GM12878 (cell line): ENCODE results near the gene ZCRB1. TPM values are rescaled to one million over a fixed set of nuclear protein-coding genes. Genes with fewer than 3 reads are reported as not detected.

ENCODE experiments used
- ATAC-seq: fragments of 200-7000 bp; cut with Tn5 transposase; 3 replicates; pipeline ENCODE4 v1.9.1; 2020; ENCODE audit warnings: mild to moderate bottlenecking, moderate library complexity
- BruUV-seq: library from RNA; stranded (reverse); fragments of 400-500 nt; replicated peaks from 2 replicates; lab custom pipeline; 2021; lab: Mats Ljungman, UMichigan
- CTCF ChIA-PET: fragments of 300-600 bp; sonication (Branson Sonifier 250); formaldehyde crosslinking; extraction: SDS; loops from one replicate; lab custom pipeline; 2021; ENCODE audit warnings: inconsistent platforms; lab: Yijun Ruan, JAX
- POLR2A ChIA-PET: fragments of 350-600 bp; formaldehyde crosslinking; extraction: SDS; loops from one replicate; lab custom pipeline; 2021; ENCODE audit warnings: inconsistent platforms; lab: Charles Lee
- RAD21 ChIA-PET: fragments of 300-600 bp; sonication (Branson Sonifier 250); formaldehyde crosslinking; loops from one replicate; lab custom pipeline; 2023; ENCODE audit warnings: antibody characterized with exemption; ENCODE audit not compliant: unreplicated experiment; lab: Charles Lee
- SMC1A ChIA-PET: fragments of 300-600 bp; sonication (Branson Sonifier 250); formaldehyde crosslinking; loops from one replicate; lab custom pipeline; 2023; ENCODE audit not compliant: unreplicated experiment, uncharacterized antibody; lab: Charles Lee
- DNase-seq: peaks from one replicate; pipeline ENCODE4 v3.0.0-alpha.2; 2011; ENCODE audit warnings: low read depth, low spot score
- FAIRE-seq: peaks from 3 replicates; lab custom pipeline; 2011; peaks lifted over from hg19 to GRCh38; lab: Jason Lieb, UNC
- H2AFZ ChIP-seq: 2 replicates; pipeline ENCODE4 v1.6.0; 2011; ENCODE audit warnings: low read depth, low read length, control low read depth; ENCODE audit not compliant: control insufficient read depth
- H3K27ac ChIP-seq: 2 replicates; pipeline ENCODE4 v1.5.1; 2011; ENCODE audit warnings: control low read depth; ENCODE audit not compliant: control insufficient read depth, insufficient read depth
- H3K27me3 ChIP-seq, 2 experiments: replicated peaks in 1 of 2; 2 replicates each; pipeline versions ENCODE4 v1.6.0 to v1.6.1; 2011; ENCODE audit warnings: low read length in 1 of 2; ENCODE audit not compliant: control insufficient read depth in 2 of 2, insufficient read depth in 2 of 2
- H3K36me3 ChIP-seq, 2 experiments: 2 replicates each; pipeline ENCODE4 v1.5.1; 2011; ENCODE audit warnings: low read length in 1 of 2; ENCODE audit not compliant: control insufficient read depth in 2 of 2, insufficient read depth in 2 of 2
- H3K4me1 ChIP-seq: 2 replicates; pipeline ENCODE4 v1.6.1; 2011; ENCODE audit warnings: mild to moderate bottlenecking, low read length, moderate library complexity, mixed read lengths; ENCODE audit not compliant: control insufficient read depth, insufficient read depth
- H3K4me2 ChIP-seq: 2 replicates; pipeline ENCODE4 v1.6.0; 2011; ENCODE audit warnings: control low read depth; ENCODE audit not compliant: control insufficient read depth, insufficient read depth
- H3K4me3 ChIP-seq: fragments of 200-600 bp; sonication (generic); 2 replicates; pipeline ENCODE4 v1.5.1; 2016
- H3K79me2 ChIP-seq: 2 replicates; pipeline ENCODE4 v1.6.0; 2011; ENCODE audit warnings: low read length; ENCODE audit not compliant: control insufficient read depth, insufficient read depth
- H3K9ac ChIP-seq: 2 replicates; pipeline ENCODE4 v1.8.0; 2011; ENCODE audit warnings: low read length, control low read depth, mixed read lengths; ENCODE audit not compliant: control insufficient read depth, insufficient read depth
- H3K9me3 ChIP-seq: replicated peaks from 3 replicates; pipeline ENCODE4 v1.5.1; 2011; ENCODE audit warnings: mild to moderate bottlenecking, low read length; ENCODE audit not compliant: control insufficient read depth, insufficient read depth
- H4K20me1 ChIP-seq: 2 replicates; pipeline ENCODE4 v1.6.0; 2011; ENCODE audit not compliant: control insufficient read depth, insufficient read depth
- EGR1 ChIP-seq, 2 experiments: IDR thresholded peaks; 1 replicate in 1 of 2; 2 replicates in 1 of 2; pipeline ENCODE4 v1.6.1; 2011 to 2012; ENCODE audit warnings: low read depth in 2 of 2, low read length in 2 of 2, borderline replicate concordance in 1 of 2, mild to moderate bottlenecking in 1 of 2, moderate library complexity in 1 of 2
- NR2F1 ChIP-seq: fragments of 450-650 bp; conservative IDR thresholded peaks from 2 replicates; pipeline ENCODE4 v1.6.1; 2017; ENCODE audit warnings: mild to moderate bottlenecking
- POLR2AphosphoS2 ChIP-seq: IDR thresholded peaks from 2 replicates; pipeline ENCODE4 v1.6.1; 2011; ENCODE audit warnings: low read depth, mild to moderate bottlenecking, low read length, improper control_type of control experiment, moderate library complexity
- RFX5 ChIP-seq: IDR thresholded peaks from 2 replicates; pipeline ENCODE4 v1.6.1; 2011; ENCODE audit warnings: low read depth, low read length, improper control_type of control experiment
- ZNF24 ChIP-seq: fragments of 450-650 bp; IDR thresholded peaks from 2 replicates; pipeline ENCODE4 v1.6.1; 2017; ENCODE audit warnings: antibody characterized with exemption, mild to moderate bottlenecking
- WGBS: methylation state at CpG from one replicate; pipeline ENCODE4 v1.1.6; 2016; ENCODE audit warnings: low lambda C conversion rate; ENCODE audit not compliant: insufficient replicate concordance, insufficient coverage; ENCODE audit errors: missing lambda C conversion rate; 5-methylcytosine and 5-hydroxymethylcytosine counted together
- in situ Hi-C: fragments of 300-500 bp; cut with MboI; formaldehyde crosslinking; loops from 9 replicates; pipeline ENCODE4 v1.14.3; 2018; ENCODE audit warnings: mixed read lengths
- intact Hi-C: fragments of 100-400 bp; cut with micrococcal nuclease; formaldehyde crosslinking; loops from one replicate; pipeline ENCODE4 v1.14.2; 2022; ENCODE audit not compliant: unreplicated experiment
- polyA plus RNA-seq, 11 experiments: library from polyadenylated mRNA; depleted of rRNA in 4 of 11; unstranded in 6 of 11; stranded (reverse) in 5 of 11; fragments of >200 nt; fragmentation: Nextera tagmentation in 4 of 11; fragmentation: Illumina TruSeq in 1 of 11; extraction: Ambion mirVana in 4 of 11; extraction: Trizol in 1 of 11; gene quantifications; 1 replicate in 1 of 11; 2 replicates in 10 of 11; pipeline versions ENCODE4 v1.2.1 to v1.2.3, GENCODE V29; 2011 to 2016; ENCODE audit warnings: inconsistent platforms in 2 of 11, missing spikeins in 2 of 11, low read depth in 1 of 11
- total RNA-seq, 4 experiments: library from RNA; depleted of rRNA in 3 of 4; stranded (reverse); fragments of >200 nt in 3 of 4; fragmentation: Illumina TruSeq in 1 of 4; extraction: Trizol in 1 of 4; gene quantifications; 2 replicates each; pipeline versions ENCODE4 v1.2.1 to v1.2.3, GENCODE V29; 2013 to 2021
- TF ChIP-seq, protein P1 (sequence below): fragments of 450-650 bp; formaldehyde crosslinking; IDR thresholded peaks from 2 replicates; pipeline ENCODE4 v1.4.0; 2022; ENCODE audit warnings: mild to moderate bottlenecking, moderate library complexity
- TF ChIP-seq, protein P2 (sequence below): IDR thresholded peaks from 2 replicates; pipeline ENCODE4 v1.6.1; 2012; ENCODE audit warnings: mild to moderate bottlenecking, low read depth, low read length
- TF ChIP-seq, protein P3 (sequence below): fragments of 450-650 bp; IDR thresholded peaks from 2 replicates; pipeline ENCODE4 v1.6.1; 2016; ENCODE audit warnings: mild to moderate bottlenecking
- TF ChIP-seq, protein P4 (sequence below): fragments of 450-650 bp; IDR thresholded peaks from 2 replicates; pipeline ENCODE4 v1.6.1; 2017; ENCODE audit warnings: antibody characterized with exemption, mild to moderate bottlenecking, moderate library complexity

The ZCRB1 gene
- total and polyA plus RNA-seq, 10 of the 15 experiments (the other 5 are each of a cell fraction or from before 2014, with no cell fraction given): 43.3 to 178 (median 88.6) TPM

DNA sequence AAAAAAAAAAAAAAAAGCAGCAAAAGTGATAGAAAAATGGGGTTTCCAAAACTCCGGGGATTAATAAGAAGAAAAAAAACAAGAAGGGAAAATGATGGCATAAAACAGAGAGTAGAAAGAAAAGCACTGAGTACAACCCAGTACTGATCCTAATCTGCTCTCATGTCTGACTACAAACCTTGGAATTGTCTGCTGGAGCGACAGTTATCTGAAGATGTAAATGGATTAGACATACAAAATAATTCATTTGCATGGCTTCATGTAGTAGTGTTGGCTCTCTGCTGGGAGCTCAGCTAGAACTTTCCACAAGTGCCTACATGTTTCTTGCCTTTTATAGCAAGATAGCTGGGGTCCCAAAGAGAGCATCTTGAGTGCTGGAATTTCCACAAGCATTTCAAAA is 34.2 kb downstream of the ZCRB1 start (continued):
- TF ChIP-seq, protein P1, sequence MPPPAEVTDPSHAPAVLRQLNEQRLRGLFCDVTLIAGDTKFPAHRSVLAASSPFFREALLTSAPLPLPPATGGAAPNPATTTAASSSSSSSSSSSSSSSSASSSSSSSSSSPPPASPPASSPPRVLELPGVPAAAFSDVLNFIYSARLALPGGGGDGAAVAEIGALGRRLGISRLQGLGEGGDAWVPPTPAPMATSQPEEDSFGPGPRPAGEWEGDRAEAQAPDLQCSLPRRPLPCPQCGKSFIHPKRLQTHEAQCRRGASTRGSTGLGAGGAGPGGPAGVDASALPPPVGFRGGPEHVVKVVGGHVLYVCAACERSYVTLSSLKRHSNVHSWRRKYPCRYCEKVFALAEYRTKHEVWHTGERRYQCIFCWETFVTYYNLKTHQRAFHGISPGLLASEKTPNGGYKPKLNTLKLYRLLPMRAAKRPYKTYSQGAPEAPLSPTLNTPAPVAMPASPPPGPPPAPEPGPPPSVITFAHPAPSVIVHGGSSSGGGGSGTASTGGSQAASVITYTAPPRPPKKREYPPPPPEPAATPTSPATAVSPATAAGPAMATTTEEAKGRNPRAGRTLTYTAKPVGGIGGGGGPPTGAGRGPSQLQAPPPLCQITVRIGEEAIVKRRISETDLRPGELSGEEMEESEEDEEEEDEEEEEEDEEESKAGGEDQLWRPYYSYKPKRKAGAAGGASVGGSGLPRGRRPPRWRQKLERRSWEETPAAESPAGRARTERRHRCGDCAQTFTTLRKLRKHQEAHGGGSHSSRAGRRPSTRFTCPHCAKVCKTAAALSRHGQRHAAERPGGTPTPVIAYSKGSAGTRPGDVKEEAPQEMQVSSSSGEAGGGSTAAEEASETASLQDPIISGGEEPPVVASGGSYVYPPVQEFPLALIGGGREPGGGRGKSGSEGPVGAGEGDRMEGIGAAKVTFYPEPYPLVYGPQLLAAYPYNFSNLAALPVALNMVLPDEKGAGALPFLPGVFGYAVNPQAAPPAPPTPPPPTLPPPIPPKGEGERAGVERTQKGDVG (CRISPR knock-in tag): no peak
- TF ChIP-seq ZNF24 (no peak), NR2F1 (no peak)
- TF ChIP-seq, protein P2, sequence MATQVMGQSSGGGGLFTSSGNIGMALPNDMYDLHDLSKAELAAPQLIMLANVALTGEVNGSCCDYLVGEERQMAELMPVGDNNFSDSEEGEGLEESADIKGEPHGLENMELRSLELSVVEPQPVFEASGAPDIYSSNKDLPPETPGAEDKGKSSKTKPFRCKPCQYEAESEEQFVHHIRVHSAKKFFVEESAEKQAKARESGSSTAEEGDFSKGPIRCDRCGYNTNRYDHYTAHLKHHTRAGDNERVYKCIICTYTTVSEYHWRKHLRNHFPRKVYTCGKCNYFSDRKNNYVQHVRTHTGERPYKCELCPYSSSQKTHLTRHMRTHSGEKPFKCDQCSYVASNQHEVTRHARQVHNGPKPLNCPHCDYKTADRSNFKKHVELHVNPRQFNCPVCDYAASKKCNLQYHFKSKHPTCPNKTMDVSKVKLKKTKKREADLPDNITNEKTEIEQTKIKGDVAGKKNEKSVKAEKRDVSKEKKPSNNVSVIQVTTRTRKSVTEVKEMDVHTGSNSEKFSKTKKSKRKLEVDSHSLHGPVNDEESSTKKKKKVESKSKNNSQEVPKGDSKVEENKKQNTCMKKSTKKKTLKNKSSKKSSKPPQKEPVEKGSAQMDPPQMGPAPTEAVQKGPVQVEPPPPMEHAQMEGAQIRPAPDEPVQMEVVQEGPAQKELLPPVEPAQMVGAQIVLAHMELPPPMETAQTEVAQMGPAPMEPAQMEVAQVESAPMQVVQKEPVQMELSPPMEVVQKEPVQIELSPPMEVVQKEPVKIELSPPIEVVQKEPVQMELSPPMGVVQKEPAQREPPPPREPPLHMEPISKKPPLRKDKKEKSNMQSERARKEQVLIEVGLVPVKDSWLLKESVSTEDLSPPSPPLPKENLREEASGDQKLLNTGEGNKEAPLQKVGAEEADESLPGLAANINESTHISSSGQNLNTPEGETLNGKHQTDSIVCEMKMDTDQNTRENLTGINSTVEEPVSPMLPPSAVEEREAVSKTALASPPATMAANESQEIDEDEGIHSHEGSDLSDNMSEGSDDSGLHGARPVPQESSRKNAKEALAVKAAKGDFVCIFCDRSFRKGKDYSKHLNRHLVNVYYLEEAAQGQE: no peak
- TF ChIP-seq, all 136 proteins: peak for 0

DNA sequence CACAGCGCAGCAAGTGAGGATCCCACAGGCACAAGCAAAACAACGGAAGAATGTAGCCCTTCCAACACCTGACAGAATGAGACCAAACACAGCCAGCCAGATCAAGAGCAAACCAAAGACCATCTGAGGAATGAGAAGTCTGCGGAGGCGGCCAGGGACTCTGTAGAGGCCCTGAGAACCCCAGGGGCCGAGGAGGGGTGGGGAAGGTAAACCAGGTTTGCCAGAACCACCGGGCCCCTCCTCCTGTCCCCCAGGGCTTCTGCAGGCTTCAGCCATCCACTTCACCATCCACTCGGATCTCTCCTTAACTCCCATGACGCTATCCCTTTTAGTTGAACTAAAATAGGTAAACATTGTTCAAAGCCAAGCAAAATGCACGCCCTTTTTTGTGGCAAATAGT is 37.4 kb downstream of the ZCRB1 start:
- RAD21 ChIA-PET: no interaction called here
- in situ Hi-C loops: no loop called here
- no peak for TF ChIP-seq RFX5
- TF ChIP-seq, protein P3, sequence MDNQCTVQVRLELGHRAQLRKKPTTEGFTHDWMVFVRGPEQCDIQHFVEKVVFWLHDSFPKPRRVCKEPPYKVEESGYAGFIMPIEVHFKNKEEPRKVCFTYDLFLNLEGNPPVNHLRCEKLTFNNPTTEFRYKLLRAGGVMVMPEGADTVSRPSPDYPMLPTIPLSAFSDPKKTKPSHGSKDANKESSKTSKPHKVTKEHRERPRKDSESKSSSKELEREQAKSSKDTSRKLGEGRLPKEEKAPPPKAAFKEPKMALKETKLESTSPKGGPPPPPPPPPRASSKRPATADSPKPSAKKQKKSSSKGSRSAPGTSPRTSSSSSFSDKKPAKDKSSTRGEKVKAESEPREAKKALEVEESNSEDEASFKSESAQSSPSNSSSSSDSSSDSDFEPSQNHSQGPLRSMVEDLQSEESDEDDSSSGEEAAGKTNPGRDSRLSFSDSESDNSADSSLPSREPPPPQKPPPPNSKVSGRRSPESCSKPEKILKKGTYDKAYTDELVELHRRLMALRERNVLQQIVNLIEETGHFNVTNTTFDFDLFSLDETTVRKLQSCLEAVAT: no peak
- no peak for TF ChIP-seq POLR2AphosphoS2
- no peak for TF ChIP-seq EGR1 (IDR thresholded peaks at IDR 0.05; ENCODE audit: borderline replicate concordance in 1 of 2, low read depth in 2 of 2, low read length in 2 of 2)
- TF ChIP-seq, protein P4, sequence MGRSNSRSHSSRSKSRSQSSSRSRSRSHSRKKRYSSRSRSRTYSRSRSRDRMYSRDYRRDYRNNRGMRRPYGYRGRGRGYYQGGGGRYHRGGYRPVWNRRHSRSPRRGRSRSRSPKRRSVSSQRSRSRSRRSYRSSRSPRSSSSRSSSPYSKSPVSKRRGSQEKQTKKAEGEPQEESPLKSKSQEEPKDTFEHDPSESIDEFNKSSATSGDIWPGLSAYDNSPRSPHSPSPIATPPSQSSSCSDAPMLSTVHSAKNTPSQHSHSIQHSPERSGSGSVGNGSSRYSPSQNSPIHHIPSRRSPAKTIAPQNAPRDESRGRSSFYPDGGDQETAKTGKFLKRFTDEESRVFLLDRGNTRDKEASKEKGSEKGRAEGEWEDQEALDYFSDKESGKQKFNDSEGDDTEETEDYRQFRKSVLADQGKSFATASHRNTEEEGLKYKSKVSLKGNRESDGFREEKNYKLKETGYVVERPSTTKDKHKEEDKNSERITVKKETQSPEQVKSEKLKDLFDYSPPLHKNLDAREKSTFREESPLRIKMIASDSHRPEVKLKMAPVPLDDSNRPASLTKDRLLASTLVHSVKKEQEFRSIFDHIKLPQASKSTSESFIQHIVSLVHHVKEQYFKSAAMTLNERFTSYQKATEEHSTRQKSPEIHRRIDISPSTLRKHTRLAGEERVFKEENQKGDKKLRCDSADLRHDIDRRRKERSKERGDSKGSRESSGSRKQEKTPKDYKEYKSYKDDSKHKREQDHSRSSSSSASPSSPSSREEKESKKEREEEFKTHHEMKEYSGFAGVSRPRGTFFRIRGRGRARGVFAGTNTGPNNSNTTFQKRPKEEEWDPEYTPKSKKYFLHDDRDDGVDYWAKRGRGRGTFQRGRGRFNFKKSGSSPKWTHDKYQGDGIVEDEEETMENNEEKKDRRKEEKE: no peak

More for the DNA sequence above, 37.4 kb downstream of the ZCRB1 start:
- FAIRE-seq (no peak), DNase-seq (no peak), ATAC-seq (no peak)
- intact Hi-C loops: no loop called here
- H3K36me3 ChIP-seq: no peaks in the 10 kb centered on the region
- peaks cover 3% of the 10 kb centered on the region; the same call in 1 of the 2 replicates for H3K4me1 ChIP-seq
- 56% methylated on average over 9 of the region's 9 CpGs for WGBS
- no TSS peak for BruUV-seq
- no peaks in the 10 kb centered on the region for H4K20me1 ChIP-seq
- H3K4me3 ChIP-seq: no peak overlapping the region
- POLR2A ChIA-PET: no interaction called here
- H3K79me2 ChIP-seq: no peaks in the 10 kb centered on the region
- H3K27ac ChIP-seq: no peak overlapping the region
- H3K9ac ChIP-seq: no peak overlapping the region
- SMC1A ChIA-PET: no interaction called here
- H3K9me3 ChIP-seq: no peaks in the 10 kb centered on the region
- H2AFZ ChIP-seq: no peak overlapping the region
- H3K4me2 ChIP-seq: no peak overlapping the region
- no peaks in the 10 kb centered on the region for H3K27me3 ChIP-seq
- CTCF ChIA-PET: no interaction called here
